Islet of Langerhans (tissue), 1 donor: ENCODE data around the gene LIMCH1.

Experiments
- FAIRE-seq: peaks from one replicate; lab custom pipeline; 2011; peaks lifted over from hg19 to GRCh38; lab: Jason Lieb, UNC

The LIMCH1 gene

DNA sequence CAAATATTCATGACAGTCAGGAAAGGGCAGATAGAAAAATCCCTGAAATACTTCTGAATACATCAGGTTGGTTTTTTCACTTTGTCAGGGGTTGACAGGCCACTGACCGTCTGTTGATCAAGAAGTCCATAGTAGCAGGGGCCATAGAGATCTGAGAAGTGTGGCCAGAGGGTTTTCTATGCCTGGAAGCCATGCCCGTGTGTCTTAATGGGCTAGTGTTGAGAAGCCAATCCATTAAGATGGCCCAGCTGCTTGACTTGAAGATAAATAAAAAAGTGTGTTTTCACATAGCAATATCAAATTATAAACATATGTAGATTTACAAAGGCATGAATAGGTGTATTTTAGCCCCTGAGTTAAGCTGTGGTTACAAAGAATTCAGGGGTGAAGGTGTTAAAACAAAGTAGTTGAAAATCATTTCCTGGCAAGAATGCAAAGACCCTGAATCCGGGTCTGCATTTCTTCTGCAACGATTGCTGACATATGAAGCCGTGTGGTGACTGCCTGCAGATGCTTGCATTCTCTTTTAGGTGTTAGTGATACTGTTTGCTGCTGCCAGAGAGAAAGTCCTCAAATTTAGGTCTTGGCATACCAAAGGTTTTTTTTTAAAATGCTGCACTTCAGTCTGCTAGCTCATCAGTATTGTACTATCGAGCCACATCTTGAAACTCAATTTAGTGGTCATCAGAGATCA is 9.3 kb upstream of the LIMCH1 start:
- FAIRE-seq: no peak

DNA sequence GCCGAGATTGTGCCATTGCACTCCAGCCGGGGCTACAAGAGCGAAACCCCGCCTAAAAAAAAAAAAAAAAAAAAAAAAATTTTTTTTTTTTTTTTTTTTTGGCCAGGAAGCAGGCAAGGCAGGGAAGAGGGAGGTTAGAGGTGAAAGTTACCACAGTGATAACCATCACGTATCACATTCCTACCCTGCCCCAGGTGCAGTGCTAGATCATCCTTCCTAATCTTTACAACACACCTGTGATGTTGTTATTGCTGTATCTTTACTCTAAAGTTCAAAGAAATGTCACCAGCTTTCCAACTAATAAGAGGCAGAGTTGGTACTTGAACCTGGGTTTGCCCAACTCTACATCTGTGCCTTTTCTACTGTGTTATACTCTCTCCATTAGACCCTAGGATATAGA is 7.2 kb upstream of the LIMCH1 start:
- no peak for FAIRE-seq

DNA sequence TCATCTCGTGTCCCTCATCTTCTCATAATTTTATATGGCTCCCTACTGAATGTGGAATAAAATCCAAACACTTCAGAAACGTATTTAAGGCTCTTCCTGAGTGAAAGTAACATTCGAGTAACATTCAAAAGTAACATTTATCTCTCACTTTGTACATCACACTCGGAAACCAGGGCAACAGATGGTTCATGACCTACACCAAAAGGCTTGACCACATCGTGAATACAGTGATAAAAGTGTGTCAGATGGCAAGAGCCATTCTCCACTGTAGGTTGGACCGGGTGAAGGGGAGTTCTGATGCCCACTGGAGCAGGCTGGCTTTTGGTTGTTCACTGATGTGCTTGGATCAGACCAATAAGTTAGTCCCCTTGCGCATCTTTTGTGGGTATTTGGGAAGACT is 5.6 kb upstream of the LIMCH1 start:
- FAIRE-seq: no peak

DNA sequence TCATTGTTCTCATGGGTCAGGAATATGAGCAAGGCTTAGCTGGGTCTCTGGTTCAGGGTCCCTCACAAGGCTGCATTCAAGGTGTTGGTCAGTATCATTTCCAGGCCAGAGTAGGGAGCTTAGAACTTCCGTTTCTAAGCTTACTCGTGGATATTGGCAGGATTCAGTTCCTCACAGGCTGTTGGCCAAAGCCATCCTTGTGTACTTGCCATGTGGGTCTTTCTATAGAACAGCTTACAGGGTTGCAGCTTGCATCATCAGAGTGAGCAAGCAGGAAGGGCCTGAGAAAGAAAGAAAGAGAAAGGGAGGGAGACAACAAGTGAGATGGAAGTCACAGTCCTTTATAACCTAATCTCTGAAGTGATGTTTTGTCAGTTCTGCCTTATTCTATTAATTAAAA is 5.1 kb upstream of the LIMCH1 start:
- no peak for FAIRE-seq

DNA sequence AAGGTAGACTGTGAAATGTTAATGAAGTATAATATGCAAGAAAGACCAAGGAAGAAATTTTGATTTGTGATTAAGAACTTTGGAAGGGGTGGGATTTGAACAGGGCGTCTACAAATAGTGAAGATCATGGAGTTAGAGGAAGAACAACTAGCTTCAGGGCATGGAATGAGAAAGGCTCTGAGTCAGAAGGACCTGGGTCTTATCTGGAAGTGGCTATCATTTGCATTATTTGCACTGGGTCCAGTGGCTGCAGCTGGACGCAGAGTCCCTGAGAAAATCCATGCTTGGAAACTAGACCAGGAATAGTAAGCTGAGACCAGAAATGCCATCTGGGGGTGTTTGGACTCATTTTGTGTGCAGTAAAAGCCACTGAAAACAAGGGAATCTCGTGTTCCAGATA is 4.3 kb upstream of the LIMCH1 start:
- no peak for FAIRE-seq

DNA sequence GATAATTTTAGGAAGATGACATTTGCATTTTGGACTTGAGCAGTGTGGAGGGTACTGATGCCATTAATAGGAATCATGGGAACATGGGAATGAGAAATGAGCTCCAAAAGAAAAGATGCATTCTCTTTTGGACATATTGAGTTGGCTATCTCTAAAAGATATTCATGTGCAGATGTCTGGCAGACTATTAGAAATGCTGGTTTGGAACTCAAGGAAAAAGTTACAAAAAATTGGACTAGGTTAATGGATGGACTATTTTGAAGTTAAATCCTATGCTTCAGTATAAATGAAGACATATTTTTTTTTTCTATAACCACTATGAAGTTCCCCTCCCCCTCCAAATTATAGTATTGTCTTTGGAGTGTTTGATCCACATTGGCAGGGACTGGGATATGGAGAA is 3.6 kb upstream of the LIMCH1 start:
- FAIRE-seq: no peak

DNA sequence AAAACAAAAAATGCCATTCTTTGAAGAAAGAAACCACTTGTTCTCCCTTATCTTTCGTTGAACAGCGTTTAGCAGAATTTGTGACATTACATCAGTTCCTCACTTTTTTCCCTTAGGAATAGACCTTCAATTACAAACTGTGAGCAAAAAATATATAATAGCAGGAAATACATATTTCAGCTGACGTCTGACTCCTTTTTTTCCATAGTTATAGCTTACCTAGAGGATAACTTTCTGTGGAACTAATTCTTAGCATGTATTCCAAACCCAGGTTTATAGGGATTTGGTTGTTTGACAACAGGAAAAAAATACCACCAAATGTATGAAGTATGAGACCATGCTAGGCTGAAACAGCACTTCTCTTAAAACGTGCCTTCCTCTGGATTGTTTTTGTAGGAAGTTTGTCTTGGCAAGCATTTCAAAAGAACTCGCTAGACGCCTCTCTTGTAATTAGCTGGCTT is 2.0 kb upstream of the LIMCH1 start:
- FAIRE-seq: no peak

DNA sequence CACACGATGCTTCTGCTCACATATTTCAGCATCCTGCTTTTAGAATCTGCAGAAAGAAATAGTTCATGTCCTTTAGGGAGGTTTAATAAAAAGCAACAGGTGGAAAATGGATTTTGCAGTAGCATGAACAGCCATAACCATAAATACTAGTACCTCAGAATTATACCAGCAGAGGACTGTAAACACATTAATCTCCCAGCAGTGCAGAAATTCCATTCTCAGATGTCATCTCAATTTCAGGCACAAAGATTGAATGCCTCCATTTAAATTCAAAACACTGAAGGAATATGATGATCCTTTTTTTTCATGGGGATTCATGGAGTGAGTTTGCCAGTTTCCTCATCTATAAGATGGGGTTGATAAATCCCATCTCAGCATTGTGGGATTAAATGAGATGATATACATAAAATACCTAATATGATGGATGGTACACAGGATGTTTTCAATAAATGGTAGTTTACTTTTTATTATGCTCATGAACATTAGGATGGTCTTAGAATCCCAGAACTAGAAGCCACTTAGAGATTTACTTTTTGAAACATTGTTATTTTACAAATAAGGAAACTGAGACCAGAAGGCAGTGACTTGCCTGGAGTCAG is 566 bp upstream of the LIMCH1 start:
- no peak for FAIRE-seq

DNA sequence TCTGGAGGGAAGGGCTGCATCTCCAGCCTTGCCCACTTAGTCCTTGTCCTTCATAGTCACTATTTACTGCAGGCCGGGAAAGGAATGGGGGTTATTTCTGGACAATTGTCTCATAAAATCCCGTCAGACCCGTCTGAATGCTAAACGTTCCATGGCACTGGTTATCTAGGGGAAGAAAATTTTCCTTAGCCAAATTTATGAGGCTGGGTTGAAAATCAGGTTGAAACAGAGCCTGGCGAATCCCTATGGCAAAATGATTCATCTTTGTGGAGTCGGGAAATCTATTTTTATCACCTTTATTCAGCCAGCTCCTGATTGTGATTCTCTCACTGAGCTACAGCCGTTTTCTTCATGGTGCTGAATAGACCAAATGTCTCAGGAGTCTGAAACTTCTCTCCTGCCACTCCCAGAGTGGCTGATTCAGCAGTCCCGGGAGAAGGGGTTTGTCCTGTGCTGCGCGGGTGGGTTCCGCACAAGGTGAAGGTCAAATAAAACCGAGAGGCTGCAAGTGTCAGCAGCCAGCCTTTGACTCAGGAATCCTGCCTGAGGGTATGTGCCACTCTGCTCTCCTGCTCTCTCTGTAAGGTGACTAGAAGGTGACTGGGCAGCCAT is 1.0 kb downstream of the LIMCH1 start:
- no peak for FAIRE-seq

DNA sequence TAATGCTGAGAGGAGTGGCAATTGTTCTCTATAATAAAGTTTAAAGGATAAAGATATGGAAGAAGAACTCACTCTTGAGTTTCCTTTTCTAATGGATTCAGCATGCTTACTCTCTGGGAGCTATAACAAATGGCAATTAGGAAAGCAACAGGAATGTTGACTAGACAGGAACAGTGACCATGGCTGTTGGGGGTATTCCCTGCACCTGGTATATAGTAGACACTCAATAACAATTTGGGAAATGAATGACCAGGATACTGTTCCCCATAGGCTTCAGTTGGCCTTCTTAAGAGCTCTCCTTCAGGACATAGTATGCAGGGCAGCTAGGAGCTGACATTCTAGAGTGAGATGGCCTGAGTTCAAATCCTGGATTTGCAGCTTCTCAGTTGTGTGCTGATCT is 1.8 kb downstream of the LIMCH1 start:
- FAIRE-seq: no peak

DNA sequence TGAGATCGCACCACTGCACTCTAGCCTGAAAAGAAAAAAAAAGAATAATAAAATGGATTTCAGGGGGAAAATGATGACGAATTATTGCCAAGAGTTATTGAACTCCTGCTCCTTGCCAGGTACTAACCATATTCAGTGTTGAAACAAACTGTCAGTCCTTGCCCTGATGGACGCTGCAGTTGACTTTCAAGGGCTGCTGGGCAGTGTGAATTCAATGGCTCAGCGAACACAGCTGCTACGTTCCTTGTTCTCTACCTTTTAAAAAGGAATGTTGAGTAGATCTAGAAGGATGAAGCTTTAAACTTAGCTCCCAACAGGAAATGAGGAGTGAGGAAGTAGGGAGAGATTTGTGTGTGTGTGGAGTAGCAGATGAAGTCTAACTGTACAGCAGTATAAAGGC is 2.7 kb downstream of the LIMCH1 start:
- no peak for FAIRE-seq

DNA sequence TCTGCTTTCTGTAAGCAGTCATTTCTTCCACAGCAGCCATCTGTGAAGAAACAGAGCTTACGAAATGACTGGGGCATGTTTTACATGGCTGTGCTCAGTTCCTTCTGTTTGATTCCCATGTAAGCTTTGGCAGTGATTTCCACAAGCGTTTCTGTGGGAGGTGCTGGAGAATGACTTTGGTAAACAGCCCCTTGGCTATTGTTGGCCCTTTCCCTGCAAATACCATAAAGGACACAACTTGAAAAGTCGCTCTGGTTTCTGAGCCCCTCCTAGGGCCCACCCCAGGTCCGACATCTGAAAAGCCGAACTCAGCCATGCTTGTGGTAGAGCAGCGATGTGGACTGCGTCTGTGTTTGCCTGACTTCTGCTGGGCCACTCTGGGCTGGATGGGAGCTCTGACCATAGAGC is 3.7 kb downstream of the LIMCH1 start:
- no peak for FAIRE-seq

DNA sequence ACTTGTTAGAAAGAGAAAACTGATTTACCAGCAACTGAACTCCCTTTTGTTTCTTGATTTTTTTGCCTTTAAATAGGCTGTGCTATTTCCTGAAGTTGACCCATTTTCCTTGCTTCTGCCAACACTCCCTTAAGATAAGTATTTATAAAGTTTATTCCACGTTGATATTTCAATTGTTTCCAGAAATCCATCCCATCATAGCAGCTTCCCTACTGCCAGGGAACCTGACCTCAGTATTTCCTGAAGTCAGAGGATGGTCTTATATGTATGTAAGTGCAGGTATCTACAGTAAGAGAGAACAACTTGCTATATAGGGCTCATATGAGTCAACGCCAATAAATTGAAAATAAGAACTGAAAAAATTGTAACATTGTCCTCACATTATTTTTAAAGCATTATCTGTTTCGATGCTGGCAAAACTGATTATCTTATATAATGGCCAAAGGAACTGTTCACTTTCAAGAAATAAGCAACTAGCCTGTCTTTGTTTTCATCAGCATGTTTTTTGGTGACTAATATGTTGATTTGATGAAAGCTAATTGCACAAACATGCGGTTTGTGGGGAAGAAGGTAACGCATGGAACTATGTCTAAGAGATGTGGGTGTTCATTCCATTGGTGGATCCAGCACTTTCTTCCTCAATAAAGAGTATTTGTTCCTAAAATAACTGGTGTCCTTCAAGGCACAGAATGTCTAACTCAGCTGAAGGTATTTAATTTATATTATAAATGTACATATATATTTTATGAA is 4.7 kb downstream of the LIMCH1 start:
- no peak for FAIRE-seq

DNA sequence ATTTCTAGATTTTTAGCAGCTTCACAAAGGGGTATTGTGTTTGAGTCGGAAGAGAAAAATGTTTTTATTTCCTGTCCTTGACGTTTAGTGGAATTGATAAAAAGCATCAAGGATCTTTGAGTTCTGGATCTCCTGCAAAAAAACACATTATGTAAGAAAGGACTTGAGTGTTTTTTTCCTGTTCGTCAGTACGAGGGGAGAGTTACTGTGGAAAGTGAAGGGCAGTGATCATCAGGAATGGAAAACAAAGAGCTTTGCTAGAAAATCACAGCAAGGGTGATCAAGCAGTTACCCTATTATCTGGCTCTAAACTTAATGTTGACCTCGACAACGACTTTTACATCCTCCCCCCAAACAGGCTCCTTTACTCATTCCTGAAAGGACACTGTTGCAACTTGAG is 7.3 kb downstream of the LIMCH1 start:
- FAIRE-seq: no peak

DNA sequence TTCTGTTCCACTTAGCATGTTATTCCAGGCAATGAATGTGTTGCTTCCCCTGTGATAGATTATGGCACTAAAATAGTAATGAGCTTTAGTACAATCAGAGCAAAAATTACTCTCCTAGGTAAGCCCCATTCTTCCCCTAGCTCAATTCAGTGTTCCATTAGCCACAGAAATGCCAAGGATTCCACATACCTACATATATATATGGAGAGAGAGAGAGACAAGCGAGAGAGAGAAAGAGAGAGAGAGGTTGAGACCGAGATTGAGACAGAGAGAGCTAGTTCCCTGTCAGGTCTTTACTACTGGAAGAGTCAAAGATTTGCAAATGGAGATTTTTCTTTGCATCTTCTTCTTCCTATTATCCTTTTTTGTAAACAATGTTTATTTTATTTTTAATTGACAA is 8.7 kb downstream of the LIMCH1 start:
- no peak for FAIRE-seq

DNA sequence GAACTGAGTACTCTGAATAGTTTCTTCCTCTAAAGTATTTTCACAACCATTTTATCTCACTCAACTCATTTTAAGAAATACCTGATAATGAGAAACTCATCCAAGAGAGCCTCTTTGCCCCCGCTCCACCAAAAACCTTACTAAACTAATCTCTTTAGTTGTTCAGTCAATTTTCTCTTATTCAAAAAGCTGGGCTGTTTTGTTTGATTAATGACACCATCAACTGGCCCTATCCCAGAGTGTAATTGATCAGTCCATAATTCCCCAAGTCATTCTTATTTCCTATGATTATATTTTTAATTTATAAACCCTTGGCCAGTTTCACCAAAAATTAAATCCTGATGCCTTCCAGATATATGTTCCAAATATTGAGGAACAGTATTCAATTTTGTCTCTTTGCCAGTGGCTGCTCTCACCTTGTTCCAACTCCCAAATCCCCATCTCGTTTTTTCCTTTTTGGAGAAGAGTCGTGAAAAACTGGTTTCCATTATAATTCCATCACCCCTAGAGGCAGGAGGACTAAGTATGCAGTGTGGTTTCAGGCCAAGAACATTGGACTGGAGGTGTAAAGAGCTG is 10.4 kb downstream of the LIMCH1 start:
- FAIRE-seq: no peak

DNA sequence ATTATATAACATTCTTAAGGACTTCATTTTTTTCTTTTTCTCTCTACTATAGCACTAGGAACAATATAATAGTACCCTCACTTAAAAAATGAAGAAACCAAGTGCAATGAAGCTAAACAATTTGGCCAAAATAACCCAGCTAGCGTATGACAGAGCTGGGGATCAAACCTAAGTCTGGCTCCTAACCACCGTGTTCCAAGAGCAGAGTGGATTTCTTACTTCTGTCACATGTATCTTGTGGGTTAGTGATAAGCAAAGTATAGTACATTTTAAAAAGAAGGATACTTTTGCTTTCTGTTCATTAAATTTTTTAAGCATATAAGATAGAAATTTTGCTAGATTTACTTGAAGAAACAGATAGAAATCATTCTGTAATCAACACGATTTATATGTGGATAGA is 11.5 kb downstream of the LIMCH1 start:
- FAIRE-seq: no peak

DNA sequence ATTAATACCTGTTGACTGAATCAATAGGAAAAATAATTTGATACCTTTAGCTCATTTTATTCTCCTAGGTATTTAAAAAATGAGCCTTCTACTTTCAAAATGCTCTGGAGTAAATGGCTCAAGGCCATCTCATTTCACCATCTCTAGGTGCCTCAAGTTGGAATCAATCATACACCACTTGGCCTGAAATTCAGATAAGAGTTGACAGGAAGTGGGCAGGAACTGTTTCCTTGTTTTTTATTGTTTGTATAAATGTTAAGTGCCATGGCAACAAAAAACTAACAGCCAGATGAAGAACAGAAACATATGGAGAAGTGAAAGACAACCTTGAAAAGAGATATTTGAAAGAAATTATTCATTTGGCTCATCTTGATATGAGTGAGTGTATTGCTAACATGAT is 12.4 kb downstream of the LIMCH1 start:
- FAIRE-seq: no peak

DNA sequence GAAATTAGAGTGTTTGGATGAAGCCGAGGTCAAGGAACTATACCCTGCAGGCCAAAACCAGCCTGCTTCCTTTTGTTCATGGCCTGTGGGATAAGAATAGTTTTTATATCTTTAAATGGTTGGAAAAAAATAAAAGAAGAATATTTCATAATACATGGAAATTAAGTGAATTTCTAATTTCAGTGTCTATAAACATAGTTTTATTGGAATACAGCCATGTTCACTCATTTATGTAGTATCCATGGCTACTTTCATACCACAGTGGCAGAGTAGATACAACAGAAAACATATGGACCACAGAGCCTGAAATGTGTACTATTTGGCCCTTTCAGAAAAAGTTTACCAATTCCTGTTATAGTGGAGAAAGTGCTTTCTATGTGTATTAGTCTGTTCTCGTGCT is 13.6 kb downstream of the LIMCH1 start:
- no peak for FAIRE-seq

DNA sequence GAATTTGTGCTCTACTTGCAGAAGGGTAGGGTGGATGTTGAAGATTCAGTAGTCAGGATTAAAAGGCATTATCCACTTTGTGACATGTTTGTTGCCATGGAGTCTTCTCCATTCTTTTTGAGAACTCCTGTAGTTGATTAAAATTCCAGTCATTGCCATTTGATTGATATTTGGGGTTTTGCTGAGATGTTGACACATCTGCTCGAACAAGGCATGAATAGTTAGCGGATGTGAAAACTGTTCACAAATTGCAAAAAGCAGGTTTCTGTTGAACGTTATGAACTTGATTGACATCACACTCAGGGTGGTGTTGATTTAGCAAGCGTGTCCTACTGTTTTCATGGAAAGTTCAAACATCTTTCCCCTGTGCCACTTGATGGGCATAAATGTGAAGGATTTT is 16.9 kb downstream of the LIMCH1 start:
- no peak for FAIRE-seq

DNA sequence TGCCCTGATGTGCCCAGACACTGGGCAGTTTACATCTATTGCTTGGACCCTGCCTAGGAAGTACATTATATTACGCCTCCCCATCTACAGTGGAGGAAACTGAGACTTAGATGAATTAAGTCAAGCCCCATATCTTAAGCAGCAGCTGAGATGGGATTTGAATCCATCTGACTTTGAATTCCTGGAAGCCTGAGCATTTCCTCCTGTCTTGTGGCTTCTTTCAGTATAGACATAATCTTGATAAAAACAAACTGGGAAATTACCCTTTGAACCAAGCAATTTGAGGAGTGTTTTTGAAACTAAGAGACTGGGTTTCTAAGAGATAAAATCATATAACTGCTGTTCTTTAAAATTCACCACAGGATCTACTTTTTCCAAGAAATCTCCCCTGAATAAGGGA is 18.6 kb downstream of the LIMCH1 start:
- FAIRE-seq: no peak

DNA sequence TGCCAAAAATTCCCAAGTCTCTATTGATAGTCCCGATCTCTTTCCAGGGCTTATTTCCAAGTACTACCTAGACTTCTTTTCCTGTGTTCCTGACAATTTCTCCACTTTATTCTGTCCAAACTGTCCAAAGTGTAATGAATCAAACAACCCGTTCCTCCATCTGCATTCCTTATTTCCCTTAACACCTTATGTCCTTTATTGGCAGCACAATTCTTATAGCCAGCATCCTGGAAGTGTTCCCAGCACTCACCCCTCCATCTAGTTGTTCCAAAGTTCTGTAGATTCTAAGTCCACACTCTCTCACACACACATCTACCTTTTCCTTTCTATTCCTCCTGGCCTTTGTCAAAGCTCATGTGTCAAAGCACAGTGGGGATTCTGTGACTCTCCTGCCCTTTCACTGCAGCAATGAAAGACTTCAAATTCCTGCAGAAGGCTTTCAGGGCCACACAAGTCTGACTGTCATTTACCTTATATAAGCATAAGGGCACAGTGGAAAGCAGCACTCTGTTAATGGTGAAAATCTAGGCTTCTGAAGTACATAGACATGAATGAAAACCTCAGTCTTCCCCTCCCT is 22.1 kb downstream of the LIMCH1 start:
- no peak for FAIRE-seq

DNA sequence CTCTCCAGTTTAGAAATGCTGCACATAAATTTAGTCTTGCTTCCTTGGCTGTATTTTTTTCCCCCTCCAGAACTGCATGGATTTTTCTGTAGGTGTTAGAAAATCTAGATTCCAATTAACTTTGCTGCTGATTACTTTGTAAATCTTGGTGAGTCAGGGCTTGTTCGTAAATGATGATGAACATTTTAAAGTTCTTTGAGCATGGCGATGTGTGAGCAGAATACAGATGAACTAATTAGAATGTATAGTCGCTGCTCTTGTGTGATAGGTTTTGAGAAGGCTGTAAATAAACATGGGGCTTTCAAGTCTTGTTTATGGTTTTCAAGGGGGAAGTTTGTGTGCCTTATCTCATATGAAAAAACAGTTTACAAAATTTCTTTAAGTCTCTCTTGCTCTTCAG is 23.3 kb downstream of the LIMCH1 start:
- FAIRE-seq: no peak
